AG09319 (cell line): ENCODE data around the gene ARHGEF12.

Source experiments
- DNase-seq: peaks from one replicate; pipeline ENCODE4 v3.0.0-alpha.2; 2010; ENCODE audit warnings: low read depth; ENCODE audit errors: extremely low read depth
- CTCF ChIP-seq: IDR thresholded peaks from 2 replicates; pipeline ENCODE4 v1.5.1; 2011; ENCODE audit warnings: low read depth, mild to moderate bottlenecking, inconsistent platforms, low read length, moderate library complexity

ARHGEF12 gene

DNA sequence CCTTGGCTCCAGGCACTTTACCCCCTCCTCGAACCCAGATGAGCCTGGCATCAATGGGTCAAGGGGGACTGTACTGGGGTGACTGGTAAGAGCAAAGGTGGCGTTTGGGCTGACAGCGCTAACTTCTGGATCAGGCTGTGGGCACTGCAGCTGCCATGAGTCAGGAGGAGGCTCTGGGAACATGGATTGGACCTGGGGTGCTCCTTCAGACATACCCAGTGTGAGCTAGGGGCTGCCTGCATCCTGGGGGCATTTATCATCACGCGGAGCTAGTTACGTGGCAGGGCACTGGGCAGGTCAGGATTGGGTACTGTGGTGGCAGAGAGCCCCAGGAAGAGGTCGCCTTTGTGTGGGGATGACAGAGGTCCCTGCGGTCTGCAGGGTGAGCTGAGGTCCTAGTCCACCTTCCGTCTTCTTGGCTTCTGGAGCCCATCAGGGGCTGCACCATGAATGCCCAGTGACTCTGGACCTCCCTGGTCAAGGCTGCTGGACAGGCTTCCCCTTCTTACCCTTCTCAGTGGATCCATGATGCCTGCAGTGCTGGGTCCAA is 188.4 kb downstream of the ARHGEF12 start:
- no peak for TF ChIP-seq CTCF
- DNase-seq, result no peak

GRCh38 chr11:120525261-120526171 is 189.3 kb downstream of the ARHGEF12 start:
- no peak for TF ChIP-seq CTCF
- no peak for DNase-seq

GRCh38 chr11:120526241-120526640 is 190.0 kb downstream of the ARHGEF12 start:
- TF ChIP-seq CTCF, result no peak
- DNase-seq, result no peak

DNA sequence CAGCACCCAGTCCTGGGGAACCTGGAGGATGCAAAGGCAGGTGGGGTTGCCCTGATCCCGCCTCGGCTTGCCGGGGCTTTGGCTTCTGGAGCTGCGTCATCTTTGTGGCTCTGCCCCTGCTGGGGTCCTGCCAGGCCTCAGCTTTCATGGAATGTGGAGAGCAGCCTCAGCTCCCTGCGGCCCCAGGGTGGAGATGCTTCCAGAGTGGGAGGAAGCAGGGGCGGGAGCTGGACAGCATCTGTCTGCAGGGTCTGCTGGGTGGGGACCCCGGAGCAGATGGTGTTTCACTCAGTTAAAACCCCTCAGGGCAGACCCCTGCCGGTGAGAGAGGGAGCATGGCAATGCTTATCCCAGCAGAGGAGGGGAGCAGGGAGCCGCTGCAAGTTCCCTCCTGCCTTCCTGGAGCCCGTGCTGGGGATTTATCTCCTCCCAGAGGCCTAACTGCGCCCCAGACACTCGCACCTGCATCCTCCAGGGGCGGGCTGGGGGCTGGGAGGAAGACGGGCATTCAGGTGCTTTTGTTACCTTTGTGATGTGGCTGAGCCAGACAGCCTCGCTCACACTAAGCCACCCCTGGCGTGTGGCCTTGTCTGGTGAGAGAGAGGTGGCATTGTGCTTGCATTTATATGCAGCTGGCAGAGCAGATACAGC is 191.0 kb downstream of the ARHGEF12 start:
- TF ChIP-seq CTCF, result peak; percentile 5
- no peak for DNase-seq

DNA sequence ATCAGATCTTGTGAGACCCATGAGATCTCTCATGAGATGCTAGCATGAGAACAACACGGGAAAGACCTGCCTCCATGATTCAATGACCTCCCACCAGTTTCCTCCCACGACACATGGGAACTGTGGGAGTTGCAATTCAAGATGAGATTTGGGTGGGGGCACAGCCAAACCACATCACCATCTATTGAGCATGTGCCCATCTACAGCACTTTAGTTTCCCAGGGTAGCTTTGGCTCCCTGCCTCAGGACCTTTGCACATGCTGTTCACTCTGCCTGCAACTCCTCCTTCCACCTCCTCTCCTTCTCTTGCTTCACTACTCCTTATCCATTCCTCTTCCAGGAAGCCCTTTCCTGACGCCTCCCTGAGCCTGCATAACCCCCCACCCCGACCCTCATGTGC is 192.5 kb downstream of the ARHGEF12 start:
- no peak for DNase-seq
- no peak for TF ChIP-seq CTCF

DNA sequence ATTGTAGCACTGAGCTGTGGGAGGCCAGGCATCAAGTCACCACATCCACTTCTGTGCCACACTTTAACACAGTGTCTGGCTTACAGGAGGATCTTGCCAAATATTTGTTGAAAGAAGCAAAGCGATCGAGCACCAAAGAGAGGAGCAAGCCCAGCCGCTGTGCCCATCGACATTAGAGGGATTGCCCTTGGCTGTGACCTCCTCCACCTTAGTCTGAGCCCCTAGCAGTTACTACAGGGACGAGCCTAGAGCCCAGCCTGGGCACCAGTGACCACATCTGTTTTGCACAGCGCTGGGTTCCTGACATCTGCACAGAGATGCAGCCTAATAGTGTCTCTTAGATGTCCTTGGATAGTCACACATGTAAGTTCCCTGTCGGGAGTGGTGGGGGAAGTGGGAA is 193.0 kb downstream of the ARHGEF12 start:
- TF ChIP-seq CTCF, result no peak
- DNase-seq, result no peak

DNA sequence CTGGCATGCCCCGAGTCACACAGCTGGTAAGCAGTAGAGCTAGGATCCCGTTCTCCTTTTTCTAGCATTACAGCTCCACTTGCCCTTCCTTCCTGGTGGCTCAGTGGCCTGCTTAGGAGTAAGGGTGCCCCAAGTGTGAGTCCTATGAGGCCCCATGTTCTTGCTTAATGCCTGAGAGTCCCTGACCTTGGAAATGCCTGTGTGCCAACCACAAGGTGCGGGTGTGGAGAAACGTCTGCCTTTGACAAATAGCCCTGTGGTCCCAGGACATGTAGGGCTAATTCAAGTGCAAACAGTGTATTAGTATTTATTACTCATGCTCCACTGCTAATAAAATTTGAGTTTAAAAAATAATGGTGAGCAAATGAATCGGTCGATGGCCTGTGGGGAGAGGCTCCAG is 193.7 kb downstream of the ARHGEF12 start:
- DNase-seq, result no peak
- TF ChIP-seq CTCF, result no peak
